CD4-positive, alpha-beta memory T cell (primary cell): ENCODE results near the gene RNF145. TPM values are rescaled to one million over a fixed set of nuclear protein-coding genes. Genes with fewer than 3 reads are reported as not detected.

Experiments used
- CTCF ChIA-PET: fragments of 350-600 bp; sonication (Branson Sonifier 250); formaldehyde crosslinking; loops from one replicate; lab custom pipeline; 2021; ENCODE audit warnings: inconsistent platforms; ENCODE audit not compliant: partially characterized antibody; lab: Charles Lee
- POLR2A ChIA-PET: fragments of 350-600 bp; sonication (Branson Sonifier 250); formaldehyde crosslinking; loops from one replicate; lab custom pipeline; 2021; ENCODE audit not compliant: partially characterized antibody; lab: Charles Lee
- DNase-seq, 5 donors: peaks; one replicate each; pipeline versions ENCODE4 v3.0.0 to v3.0.0-alpha.2; 2020 to 2022; ENCODE audit warnings: mixed read lengths in 1 of 5
- H3K27ac ChIP-seq: one replicate; pipeline ENCODE4 v1.7.0; 2013; ENCODE audit warnings: low read depth, low read length
- H3K27me3 ChIP-seq: 2 replicates; pipeline ENCODE4 v1.7.0; 2013; ENCODE audit warnings: mild to moderate bottlenecking, low read length, moderate library complexity; ENCODE audit not compliant: insufficient read depth
- H3K36me3 ChIP-seq: 2 replicates; pipeline ENCODE4 v1.7.0; 2013; ENCODE audit warnings: mild to moderate bottlenecking, low read length, moderate library complexity; ENCODE audit not compliant: insufficient read depth
- H3K4me1 ChIP-seq: 2 replicates; pipeline ENCODE4 v1.7.0; 2013; ENCODE audit warnings: mild to moderate bottlenecking, low read length, moderate library complexity; ENCODE audit not compliant: insufficient read depth
- H3K4me3 ChIP-seq, 2 donors: one replicate each; pipeline ENCODE4 v1.7.0; 2013; ENCODE audit warnings: low read length in 2 of 2, mild to moderate bottlenecking in 1 of 2
- H3K9me3 ChIP-seq, 2 donors: one replicate each; pipeline ENCODE4 v1.7.0; 2013; ENCODE audit warnings: low read length in 2 of 2, control low read depth in 1 of 2; ENCODE audit not compliant: control insufficient read depth in 1 of 2
- H3K27ac Mint-ChIP-seq, 7 donors: one replicate each; pipeline ENCODE4 v1.8.0; 2020 to 2021; ENCODE audit warnings: mixed read lengths in 7 of 7, mild to moderate bottlenecking in 6 of 7, inconsistent platforms in 3 of 7, moderate library complexity in 3 of 7
- H3K27me3 Mint-ChIP-seq, 2 donors: one replicate each; pipeline ENCODE4 v1.8.0; 2020 to 2021; ENCODE audit warnings: mixed read lengths in 2 of 2
- H3K36me3 Mint-ChIP-seq, 2 donors: one replicate each; pipeline ENCODE4 v1.8.0; 2020 to 2021; ENCODE audit warnings: mixed read lengths in 2 of 2, inconsistent platforms in 1 of 2, mild to moderate bottlenecking in 1 of 2
- H3K4me1 Mint-ChIP-seq, 4 donors: one replicate each; pipeline ENCODE4 v1.8.0; 2020 to 2021; ENCODE audit warnings: mixed read lengths in 4 of 4, mild to moderate bottlenecking in 1 of 4
- H3K4me3 Mint-ChIP-seq, 8 donors: one replicate each; pipeline ENCODE4 v1.8.0; 2020 to 2021; ENCODE audit warnings: mixed read lengths in 8 of 8, mild to moderate bottlenecking in 7 of 8, moderate library complexity in 6 of 8, inconsistent platforms in 3 of 8
- H3K9me3 Mint-ChIP-seq, 8 donors: one replicate each; pipeline ENCODE4 v1.8.0; 2020 to 2021; ENCODE audit warnings: mixed read lengths in 8 of 8, mild to moderate bottlenecking in 5 of 8, inconsistent platforms in 3 of 8, moderate library complexity in 1 of 8
- intact Hi-C: fragments of 100-400 bp; cut with micrococcal nuclease; formaldehyde crosslinking; loops from one replicate; pipeline ENCODE4 v1.15.1; 2023
- polyA plus RNA-seq, 2 donors: library from polyadenylated mRNA; unstranded; fragments of 300-500 nt; fragmentation: Illumina TruSeq; gene quantifications; one replicate each; pipeline ENCODE4 v1.2.3, GENCODE V29; 2021
- total RNA-seq, 2 experiments: library from RNA; stranded (reverse); gene quantifications; one replicate each; pipeline ENCODE4 v1.2.3, GENCODE V29; 2021

Gene RNF145
- total and polyA plus RNA-seq, 4 experiments from 2014 or later, result 13.1 to 67.8 (median 39.6) TPM

DNA sequence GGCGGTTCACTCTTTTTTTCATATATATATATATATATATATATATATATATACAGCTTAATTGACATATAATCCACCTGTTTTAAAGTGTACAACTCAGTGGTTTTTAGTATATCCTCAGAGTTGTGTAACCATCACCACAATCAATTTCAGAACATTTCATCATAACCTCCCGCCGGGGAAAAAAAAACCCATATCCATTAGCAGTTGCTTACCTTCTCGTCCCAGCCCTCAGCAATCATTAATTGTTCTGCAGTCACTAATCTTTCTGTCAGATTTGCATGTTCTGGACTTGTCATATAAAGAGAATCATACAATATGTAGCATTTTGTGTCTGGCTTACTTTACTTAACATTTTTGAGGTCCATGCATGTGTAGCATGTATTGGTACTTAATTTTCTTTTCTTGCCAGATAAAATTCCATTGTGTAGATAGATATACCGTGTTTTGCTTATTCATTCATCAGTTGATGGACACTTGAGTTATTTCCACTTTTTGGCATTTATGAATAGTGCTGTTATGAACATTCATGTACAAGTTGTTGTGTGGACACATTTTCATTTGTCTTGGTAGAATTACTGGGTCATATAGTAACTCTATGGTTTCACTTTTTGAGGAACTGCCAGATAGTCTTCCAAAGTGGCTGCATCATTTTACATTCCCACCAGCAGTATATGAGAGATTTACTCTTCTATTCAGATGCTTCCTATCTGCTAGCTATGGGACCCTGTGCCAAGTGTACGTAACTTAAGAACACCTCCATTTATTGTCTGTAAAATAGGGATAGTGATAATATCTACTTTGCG, 3.5 kb upstream of the RNF145 start:
- CTCF ChIA-PET, result interaction anchor here (1.4 to 2.1 kb wide), 3 partner anchors 10 to 56 kb away, joined by 5 to 7 read pairs (median 5); no protein-coding TSS in a partner anchor
- Mint-ChIP-seq H3K36me3 (peaks cover 0 to 12% of the 10 kb centered on the region in 2 donors), H3K27me3 (peaks cover 0 to 4% of the 10 kb centered on the region in 2 donors), H3K4me3 (no peak overlapping the region), H3K4me1 (peaks cover 11 to 27% (median 15%) of the 10 kb centered on the region in 4 donors), H3K27ac (no peak overlapping the region), H3K9me3 (no peaks in the 10 kb centered on the region)
- H3K9me3 ChIP-seq, result no peaks in the 10 kb centered on the region
- intact Hi-C loops, result no loop called here
- peaks cover 10% of the 10 kb centered on the region for H3K4me1 ChIP-seq
- no peak overlapping the region for H3K4me3 ChIP-seq
- H3K27ac ChIP-seq, result no peak overlapping the region
- DNase-seq, result no peak
- H3K36me3 ChIP-seq, result no peaks in the 10 kb centered on the region
- H3K27me3 ChIP-seq, result no peaks in the 10 kb centered on the region
- POLR2A ChIA-PET, result interaction anchor here (0.5 kb wide), 1 partner anchor 889 kb away, joined by 3 read pairs; no protein-coding TSS in a partner anchor

DNA sequence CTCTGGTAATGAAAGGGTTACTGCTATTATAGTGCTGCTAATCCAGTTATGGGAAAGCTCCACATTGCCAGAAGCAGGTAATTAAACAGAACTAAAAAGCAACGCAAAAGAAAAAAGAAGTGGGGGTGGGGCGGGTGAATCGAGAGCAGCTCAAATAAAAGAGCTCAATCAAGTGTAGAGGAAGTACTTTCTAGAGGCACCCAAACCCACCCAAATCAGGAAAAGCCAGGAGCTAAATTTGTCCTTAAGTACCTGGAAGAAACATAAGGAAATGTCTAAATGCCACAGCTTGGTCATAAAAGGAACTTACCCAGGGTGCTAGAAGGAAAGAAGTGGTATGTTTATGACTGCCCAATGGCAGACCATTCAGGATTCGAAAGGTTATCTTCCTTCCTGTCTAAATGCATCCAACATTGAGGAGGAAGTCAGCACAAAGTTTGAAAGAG, 2.4 kb upstream of the RNF145 start:
- no peaks in the 10 kb centered on the region for H3K9me3 ChIP-seq
- peaks cover 18 to 38% (median 21%) of the 10 kb centered on the region in 4 donors for H3K4me1 Mint-ChIP-seq
- no peak overlapping the region for H3K4me3 ChIP-seq
- CTCF ChIA-PET, result interaction anchor here (1.4 kb wide), 1 partner anchor 55 kb away, joined by 7 read pairs; no protein-coding TSS in a partner anchor
- H3K36me3 ChIP-seq, result no peaks in the 10 kb centered on the region
- DNase-seq, result no peak
- no peaks in the 10 kb centered on the region for H3K9me3 Mint-ChIP-seq
- H3K27ac Mint-ChIP-seq, result peak overlapping the region in 1 of 7 donors; percentile 19
- H3K4me3 Mint-ChIP-seq, result no peak overlapping the region
- peaks cover 0 to 20% of the 10 kb centered on the region in 2 donors for H3K36me3 Mint-ChIP-seq
- peaks cover 0 to 4% of the 10 kb centered on the region in 2 donors for H3K27me3 Mint-ChIP-seq
- H3K4me1 ChIP-seq, result peaks cover 12% of the 10 kb centered on the region
- H3K27me3 ChIP-seq, result no peaks in the 10 kb centered on the region
- no peak overlapping the region for H3K27ac ChIP-seq
- POLR2A ChIA-PET, result interaction anchor here (1.1 to 1.7 kb wide), 2 partner anchors 51 to 55 kb away, joined by 3 to 7 read pairs; partner anchors contain the start of gene UBLCP1
- intact Hi-C loops, result no loop called here

DNA sequence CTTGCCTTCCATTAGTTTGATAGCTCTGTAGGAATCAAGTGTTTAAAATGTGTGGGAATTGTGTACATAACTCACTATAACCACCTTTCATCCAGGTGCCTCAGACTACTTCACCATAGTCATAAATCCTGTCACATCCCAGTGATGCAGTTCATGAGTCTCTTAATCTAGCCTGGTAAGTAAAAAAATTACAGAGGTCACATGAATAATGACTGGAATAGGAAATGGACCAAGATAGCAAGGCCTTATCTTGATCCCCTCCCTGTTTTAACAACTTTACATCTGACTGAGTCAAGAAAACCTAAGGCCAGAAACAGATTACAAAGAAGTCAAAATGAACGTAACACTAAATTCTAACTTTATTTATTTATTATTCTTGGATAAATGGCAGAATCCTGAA, 1.5 kb upstream of the RNF145 start:
- peaks cover 0 to 23% of the 10 kb centered on the region in 2 donors for H3K36me3 Mint-ChIP-seq
- POLR2A ChIA-PET, result interaction anchor here (1.1 to 1.7 kb wide), 2 partner anchors 52 to 56 kb away, joined by 3 to 7 read pairs; partner anchors contain the start of gene UBLCP1
- CTCF ChIA-PET, result no interaction called here
- H3K36me3 ChIP-seq, result no peaks in the 10 kb centered on the region
- H3K4me1 ChIP-seq, result peaks cover 22% of the 10 kb centered on the region
- peak overlapping the region in 6 of 8 donors; percentile 92 to 96 (median 93) for H3K4me3 Mint-ChIP-seq
- H3K27me3 Mint-ChIP-seq, result peaks cover 0 to 1% of the 10 kb centered on the region in 2 donors
- no peaks in the 10 kb centered on the region for H3K9me3 ChIP-seq
- no peak overlapping the region for H3K4me3 ChIP-seq
- H3K27ac Mint-ChIP-seq, result peak overlapping the region in 4 of 7 donors; percentile 81 to 100 (median 98)
- H3K27me3 ChIP-seq, result no peaks in the 10 kb centered on the region
- intact Hi-C loops, result no loop called here
- no peak overlapping the region for H3K27ac ChIP-seq
- no peak for DNase-seq
- H3K9me3 Mint-ChIP-seq, result no peaks in the 10 kb centered on the region
- H3K4me1 Mint-ChIP-seq, result peaks cover 24 to 43% (median 28%) of the 10 kb centered on the region in 4 donors

DNA sequence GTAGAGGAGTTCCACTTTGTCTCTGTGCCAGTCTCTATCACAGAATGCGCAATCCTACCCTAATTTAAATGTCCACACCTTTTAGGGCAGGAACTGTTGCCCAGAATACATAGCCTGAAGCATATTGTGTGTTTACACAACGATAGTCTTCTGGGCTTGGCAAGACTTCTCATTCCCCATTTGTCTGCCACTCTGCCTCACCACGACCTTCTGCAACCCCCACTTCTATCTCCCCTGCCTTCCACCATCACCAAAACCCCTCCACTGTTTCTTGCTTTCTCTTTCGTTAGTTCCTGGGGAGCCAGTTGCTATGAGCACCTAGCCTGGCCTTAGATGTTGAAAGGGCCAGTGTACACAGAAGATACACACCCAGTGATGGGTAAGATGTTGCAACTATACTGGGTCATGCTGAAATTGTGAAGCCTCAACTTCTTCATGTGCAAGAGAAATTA, 883 bp upstream of the RNF145 start:
- Histone ChIP-seq H3K36me3 (no peaks in the 10 kb centered on the region), H3K27me3 (no peaks in the 10 kb centered on the region), H3K4me1 (peaks cover 28% of the 10 kb centered on the region), H3K4me3 (peak overlapping the region in 1 of 2 donors; percentile 53), H3K27ac (peak overlapping the region; percentile 87), H3K9me3 (no peaks in the 10 kb centered on the region)
- intact Hi-C loops, result no loop called here
- H3K36me3 Mint-ChIP-seq, result peaks cover 0 to 23% of the 10 kb centered on the region in 2 donors
- peaks cover 29 to 49% (median 34%) of the 10 kb centered on the region in 4 donors for H3K4me1 Mint-ChIP-seq
- ChIA-PET CTCF (no interaction called here), POLR2A (no interaction called here)
- H3K4me3 Mint-ChIP-seq, result peak overlapping the region; percentile 92 to 96 (median 94)
- peaks cover 0 to 1% of the 10 kb centered on the region in 2 donors for H3K27me3 Mint-ChIP-seq
- H3K27ac Mint-ChIP-seq, result peak overlapping the region; percentile 94 to 100 (median 98)
- H3K9me3 Mint-ChIP-seq, result no peaks in the 10 kb centered on the region
- peak in 1 of 5 donors; percentile 11 for DNase-seq

GRCh38 chr5:159208514-159209437, 577 bp downstream of the RNF145 start:
- intact Hi-C loops, result loop anchor here (1.0 to 5.0 kb wide), 7 partner anchors 10 to 1209 kb away; partner anchors contain the start of genes PWWP2A, SLU7 and UBLCP1
- Mint-ChIP-seq H3K4me3 (peak overlapping the region; percentile 93 to 99 (median 96)), H3K36me3 (peaks cover 0 to 23% of the 10 kb centered on the region in 2 donors), H3K9me3 (no peaks in the 10 kb centered on the region), H3K27me3 (peaks cover 0 to 1% of the 10 kb centered on the region in 2 donors), H3K27ac (peak overlapping the region; percentile 96 to 100 (median 98)), H3K4me1 (peaks cover 34 to 63% (median 45%) of the 10 kb centered on the region in 4 donors)
- H3K27me3 ChIP-seq, result no peaks in the 10 kb centered on the region
- peak in 2 of 5 donors; percentile 12 to 45 for DNase-seq
- no peaks in the 10 kb centered on the region for H3K36me3 ChIP-seq
- H3K4me1 ChIP-seq, result peaks cover 42% of the 10 kb centered on the region
- peak overlapping the region; percentile 82 to 85 for H3K4me3 ChIP-seq
- ChIA-PET CTCF (interaction anchor here (0.8 to 4.9 kb wide), 8 partner anchors 10 to 108 kb away, joined by 3 to 45 read pairs (median 6); no protein-coding TSS in a partner anchor), POLR2A (interaction anchor here (0.8 to 3.7 kb wide), 16 partner anchors 11 to 1230 kb away, joined by 3 to 61 read pairs (median 8); partner anchors contain the start of genes PWWP2A, TTC1 and UBLCP1)
- no peaks in the 10 kb centered on the region for H3K9me3 ChIP-seq
- peak overlapping the region; percentile 87 for H3K27ac ChIP-seq
